ENCODE data around the gene PALM. TPM values are rescaled to one million over a fixed set of nuclear protein-coding genes. Genes with fewer than 3 reads are reported as not detected.

The PALM gene
- total and polyA plus RNA-seq, 9 of the 15 experiments (the other 6 are each of a cell fraction or from before 2014, with no cell fraction given), result 0.04 to 6.6 (median 1.7) TPM

- TF ChIP-seq NKRF (IDR thresholded peaks at IDR 0.05; ENCODE audit: borderline replicate concordance) (no peak), TCF7L2 (IDR thresholded peaks at IDR 0.05; ENCODE audit: low read depth, low read length) (no peak), BCOR (IDR thresholded peaks at IDR 0.05) (peak; percentile 88), ZKSCAN1 (IDR thresholded peaks at IDR 0.05; ENCODE audit: low read depth, low read length) (no peak), ZNF584 (CRISPR knock-in tag; IDR thresholded peaks at IDR 0.05; ENCODE audit: low read depth) (no peak), RBM25 (IDR thresholded peaks at IDR 0.05; ENCODE audit: low read depth, low read length, severe bottlenecking) (no peak), PRMT5 (CRISPR knock-in tag; IDR thresholded peaks at IDR 0.05) (no peak), E2F8 (IDR thresholded peaks at IDR 0.05; ENCODE audit: low read depth, partially characterized antibody) (no peak), ARID1B (IDR thresholded peaks at IDR 0.05) (no peak), ELF1 (tag; IDR thresholded peaks at IDR 0.05) (no peak), SAFB (IDR thresholded peaks at IDR 0.05; ENCODE audit: borderline replicate concordance, low read depth, low read length) (no peak), HNRNPH1 (optimal IDR thresholded peaks at IDR 0.05; ENCODE audit: low read depth, low read length) (no peak), ZNF184 (CRISPR knock-in tag; IDR thresholded peaks at IDR 0.05) (no peak), RBM22 (IDR thresholded peaks at IDR 0.05; ENCODE audit: low read depth, low read length, poor library complexity, severe bottlenecking) (peak; percentile 17), POLR2B (IDR thresholded peaks at IDR 0.05; ENCODE audit: low read depth, partially characterized antibody) (no peak), RHOXF2B (CRISPR knock-in tag; conservative IDR thresholded peaks at IDR 0.05) (no peak), NR2F6 (CRISPR knock-in tag; IDR thresholded peaks at IDR 0.05) (no peak), SMAD4 (CRISPR knock-in tag; conservative IDR thresholded peaks at IDR 0.05) (no peak), CBX8 (IDR thresholded peaks at IDR 0.05; ENCODE audit: borderline replicate concordance, extremely low read depth, low read depth, low read length, poor library complexity, severe bottlenecking) (no peak), STAT5B (CRISPR knock-in tag; IDR thresholded peaks at IDR 0.05) (no peak), PHF21A (IDR thresholded peaks at IDR 0.05; ENCODE audit: borderline replicate concordance, low read depth) (no peak), SNRNP70 (optimal IDR thresholded peaks at IDR 0.05; ENCODE audit: low read depth, low read length) (no peak), TAF1 (IDR thresholded peaks at IDR 0.05; ENCODE audit: control insufficient read depth, extremely low read depth, insufficient read depth, low read length, severe bottlenecking) (no peak)
Observed at GRCh38 chr19:795691-796581, 87.2 kb downstream of the PALM start (continued).

Data from K562 (cell line).